H9 (cell line): Measurements from ENCODE around the gene MUC5B. TPM values are rescaled to one million over a fixed set of nuclear protein-coding genes. Genes with fewer than 3 reads are reported as not detected.

Source experiments
- DNase-seq: peaks from one replicate; pipeline ENCODE4 v3.0.0-alpha.2; 2017
- H2AFZ ChIP-seq: one replicate; pipeline ENCODE4 v1.6.1; 2013; ENCODE audit warnings: mild to moderate bottlenecking, low read length, control low read depth, moderate library complexity
- H2AK5ac ChIP-seq: 2 replicates; pipeline ENCODE4 v1.6.1; 2013; ENCODE audit warnings: low read length, control low read depth, mixed read lengths; ENCODE audit not compliant: insufficient read length
- H2BK120ac ChIP-seq: one replicate; pipeline ENCODE4 v1.6.1; 2013; ENCODE audit warnings: low read depth, mild to moderate bottlenecking, low read length, control low read depth, inconsistent platforms; ENCODE audit not compliant: poor library complexity, severe bottlenecking
- H2BK12ac ChIP-seq: 2 replicates; pipeline ENCODE4 v1.6.1; 2013; ENCODE audit warnings: low read length, control low read depth, mixed read lengths, low read depth; ENCODE audit not compliant: insufficient read length
- H2BK15ac ChIP-seq: 2 replicates; pipeline ENCODE4 v1.6.1; 2013; ENCODE audit warnings: low read depth, low read length, control low read depth
- H2BK20ac ChIP-seq: one replicate; pipeline ENCODE4 v1.6.1; 2013; ENCODE audit warnings: low read depth, mild to moderate bottlenecking, low read length, control low read depth, inconsistent platforms; ENCODE audit not compliant: poor library complexity, severe bottlenecking
- H2BK5ac ChIP-seq: 2 replicates; pipeline ENCODE4 v1.6.1; 2013; ENCODE audit warnings: low read length, control low read depth, mixed read lengths; ENCODE audit not compliant: insufficient read length
- H3K14ac ChIP-seq: 2 replicates; pipeline ENCODE4 v1.6.1; 2013; ENCODE audit warnings: low read length, control low read depth; ENCODE audit not compliant: insufficient read depth
- H3K18ac ChIP-seq: 2 replicates; pipeline ENCODE4 v1.6.1; 2013; ENCODE audit warnings: low read depth, mild to moderate bottlenecking, mixed read lengths, low read length, control low read depth; ENCODE audit not compliant: insufficient read length
- H3K23ac ChIP-seq: 2 replicates; pipeline ENCODE4 v1.6.1; 2013; ENCODE audit warnings: low read length, control low read depth, mixed read lengths, low read depth; ENCODE audit not compliant: insufficient read length
- H3K23me2 ChIP-seq: 2 replicates; pipeline ENCODE4 v1.6.1; 2013; ENCODE audit warnings: low read depth, mild to moderate bottlenecking, mixed read lengths, low read length, control low read depth; ENCODE audit not compliant: insufficient read length, poor library complexity, severe bottlenecking
- H3K27ac ChIP-seq: 2 replicates; pipeline ENCODE4 v1.5.1; 2013; ENCODE audit warnings: low read length, control low read depth, mixed read lengths, low read depth; ENCODE audit not compliant: insufficient read length
- H3K27me3 ChIP-seq: 2 replicates; pipeline ENCODE4 v1.6.1; 2013; ENCODE audit warnings: low read length, control low read depth, inconsistent platforms; ENCODE audit not compliant: insufficient read depth
- H3K4ac ChIP-seq: 2 replicates; pipeline ENCODE4 v1.6.1; 2013; ENCODE audit warnings: low read depth, mild to moderate bottlenecking, control low read depth, inconsistent platforms, low read length, moderate library complexity
- H3K4me1 ChIP-seq: 2 replicates; pipeline ENCODE4 v1.6.1; 2013; ENCODE audit warnings: low read length, control low read depth, inconsistent platforms; ENCODE audit not compliant: insufficient read depth
- H3K4me2 ChIP-seq: 2 replicates; pipeline ENCODE4 v1.6.1; 2013; ENCODE audit warnings: low read length, control low read depth, mixed read lengths; ENCODE audit not compliant: insufficient read length, insufficient read depth
- H3K56ac ChIP-seq: 2 replicates; pipeline ENCODE4 v1.6.1; 2013; ENCODE audit warnings: low read depth, mild to moderate bottlenecking, mixed read lengths, low read length, control low read depth; ENCODE audit not compliant: insufficient read length
- H3K79me1 ChIP-seq: 2 replicates; pipeline ENCODE4 v1.6.1; 2013; ENCODE audit warnings: low read depth, mild to moderate bottlenecking, moderate library complexity, low read length, control low read depth, inconsistent platforms; ENCODE audit not compliant: insufficient read depth, poor library complexity, severe bottlenecking
- H3K79me2 ChIP-seq: 2 replicates; pipeline ENCODE4 v1.6.1; 2013; ENCODE audit warnings: low read length, control low read depth, inconsistent platforms; ENCODE audit not compliant: insufficient read depth
- H3K9ac ChIP-seq: 2 replicates; pipeline ENCODE4 v1.6.1; 2013; ENCODE audit warnings: low read length, control low read depth, mixed read lengths; ENCODE audit not compliant: insufficient read length; ENCODE audit errors: extremely low read depth
- H3K9me3 ChIP-seq: one replicate; pipeline ENCODE4 v1.6.1; 2013; ENCODE audit warnings: low read depth, low read length, inconsistent platforms; ENCODE audit not compliant: control insufficient read depth
- H3T11ph ChIP-seq: one replicate; pipeline ENCODE4 v1.6.1; 2013; ENCODE audit warnings: mild to moderate bottlenecking, low read length, control low read depth, inconsistent platforms
- H4K20me1 ChIP-seq: one replicate; pipeline ENCODE4 v1.6.1; 2013; ENCODE audit not compliant: control insufficient read depth, insufficient read length, insufficient read depth
- H4K5ac ChIP-seq: 2 replicates; pipeline ENCODE4 v1.6.1; 2013; ENCODE audit warnings: low read depth, mild to moderate bottlenecking, mixed read lengths, low read length, control low read depth; ENCODE audit not compliant: insufficient read length
- H4K8ac ChIP-seq: replicated peaks from 2 replicates; pipeline ENCODE4 v1.6.1; 2013; ENCODE audit warnings: low read length, control low read depth, mixed read lengths, low read depth; ENCODE audit not compliant: insufficient read length
- H4K91ac ChIP-seq: 2 replicates; pipeline ENCODE4 v1.6.1; 2013; ENCODE audit warnings: low read depth, mild to moderate bottlenecking, moderate library complexity, mixed read lengths, low read length, control low read depth; ENCODE audit not compliant: insufficient read length
- H3K27ac Mint-ChIP-seq, 3 experiments: 2 replicates in 2 of 3; 3 replicates in 1 of 3; pipeline ENCODE4 v1.8.0; 2020 to 2021; ENCODE audit warnings: mixed read lengths in 3 of 3, mild to moderate bottlenecking in 1 of 3, moderate library complexity in 1 of 3
- H3K27me3 Mint-ChIP-seq: 2 replicates; pipeline ENCODE4 v1.8.0; 2021; ENCODE audit warnings: low read depth, mild to moderate bottlenecking, moderate library complexity, mixed read lengths
- H3K36me3 Mint-ChIP-seq, 3 experiments: 2 replicates in 2 of 3; 3 replicates in 1 of 3; pipeline ENCODE4 v1.8.0; 2020 to 2021; ENCODE audit warnings: low read depth in 3 of 3, mixed read lengths in 3 of 3; ENCODE audit not compliant: insufficient read depth in 1 of 3
- H3K4me1 Mint-ChIP-seq, 2 experiments: 2 replicates each; pipeline ENCODE4 v1.8.0; 2020; ENCODE audit warnings: mixed read lengths in 2 of 2
- H3K4me3 Mint-ChIP-seq, 2 experiments: 2 replicates in 1 of 2; 3 replicates in 1 of 2; pipeline ENCODE4 v1.8.0; 2020 to 2021; ENCODE audit warnings: mild to moderate bottlenecking in 2 of 2, mixed read lengths in 2 of 2, moderate library complexity in 1 of 2
- H3K9me3 Mint-ChIP-seq, 2 experiments: 2 replicates in 1 of 2; 3 replicates in 1 of 2; pipeline ENCODE4 v1.8.0; 2020; ENCODE audit warnings: mild to moderate bottlenecking in 2 of 2, mixed read lengths in 2 of 2, moderate library complexity in 1 of 2
- WGBS: extraction: QIAGEN DNeasy Blood & Tissue Kit; methylation state at CpG from one replicate; pipeline ENCODE4 v1.1.7; 2013; ENCODE audit warnings: missing lambda C conversion rate, low lambda C conversion rate, mixed read lengths; ENCODE audit not compliant: insufficient read length; ENCODE audit errors: extremely low coverage; 5-methylcytosine and 5-hydroxymethylcytosine counted together
- total RNA-seq: library from RNA; stranded (reverse); gene quantifications from 2 replicates; pipeline ENCODE4 v1.2.1, GENCODE V29; 2021
- TF ChIP-seq, protein P1 (sequence below): fragments of 200-600 bp; sonication (generic); conservative IDR thresholded peaks from 3 replicates; pipeline ENCODE4 v1.8.0; 2021; ENCODE audit warnings: antibody characterized with exemption, mild to moderate bottlenecking

MUC5B gene
- total RNA-seq, 1 experiment from 2014 or later: not detected

DNA sequence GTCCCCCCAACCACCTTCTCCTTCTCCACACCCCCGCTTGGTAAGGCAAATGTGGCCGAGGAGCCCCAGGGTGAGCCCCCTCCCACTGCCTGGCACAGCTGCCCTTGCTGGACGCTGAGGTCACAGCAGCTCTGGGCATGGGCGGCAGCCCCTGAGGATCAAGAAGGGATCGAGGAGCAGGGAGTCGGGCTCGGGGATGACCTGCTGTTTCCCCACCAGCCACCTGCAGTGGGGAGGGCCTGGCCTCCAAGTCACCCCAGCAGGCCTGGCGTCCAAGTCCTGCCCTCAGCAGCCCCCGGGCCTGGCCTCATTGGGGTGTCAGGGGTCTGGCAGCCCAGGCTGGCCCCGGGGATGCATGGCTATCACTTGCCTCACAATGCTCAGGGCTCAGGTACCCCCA is 41.4 kb upstream of the MUC5B start:
- Mint-ChIP-seq H3K36me3 (no peaks in the 10 kb centered on the region), H3K27ac (peak overlapping the region in 1 of 3 experiments; percentile 70; a peak in 1 of 7 replicates), H3K4me3 (no peak overlapping the region; a peak in 1 of 5 replicates), H3K9me3 (peaks cover 4 to 33% of the 10 kb centered on the region in 2 experiments), H3K4me1 (no peaks in the 10 kb centered on the region), H3K27me3 (peaks cover 4% of the 10 kb centered on the region)
- DNase-seq: no peak
- no peak overlapping the region for H3K18ac ChIP-seq
- H3K14ac ChIP-seq: no peak overlapping the region
- no peak overlapping the region for H3K4me2 ChIP-seq
- no CpG with 5 or more reads among the region's 10 CpGs for WGBS
- H3K79me1 ChIP-seq: no peaks in the 10 kb centered on the region
- H2BK12ac ChIP-seq: no peak overlapping the region
- no peak overlapping the region for H2BK5ac ChIP-seq
- H3T11ph ChIP-seq: no peak overlapping the region
- no peak overlapping the region for H2AFZ ChIP-seq
- H2BK20ac ChIP-seq: no peak overlapping the region
- no peaks in the 10 kb centered on the region; the same call in 1 of the 2 replicates for H3K79me2 ChIP-seq
- H4K91ac ChIP-seq: no peak overlapping the region
- no peaks in the 10 kb centered on the region for H4K20me1 ChIP-seq
- no peaks in the 10 kb centered on the region for H3K27me3 ChIP-seq
- H3K4me1 ChIP-seq: no peaks in the 10 kb centered on the region
- H3K9ac ChIP-seq: no peak overlapping the region
- no peak overlapping the region for H2AK5ac ChIP-seq
- H2BK15ac ChIP-seq: no peak overlapping the region
- no peak overlapping the region for H3K4ac ChIP-seq
- H3K56ac ChIP-seq: no peak overlapping the region
- H4K8ac ChIP-seq: no peak overlapping the region
- no peak overlapping the region for H3K23ac ChIP-seq
- no peaks in the 10 kb centered on the region for H3K23me2 ChIP-seq
- no peak overlapping the region for H3K27ac ChIP-seq
- no peak overlapping the region for H2BK120ac ChIP-seq
- TF ChIP-seq, protein P1, sequence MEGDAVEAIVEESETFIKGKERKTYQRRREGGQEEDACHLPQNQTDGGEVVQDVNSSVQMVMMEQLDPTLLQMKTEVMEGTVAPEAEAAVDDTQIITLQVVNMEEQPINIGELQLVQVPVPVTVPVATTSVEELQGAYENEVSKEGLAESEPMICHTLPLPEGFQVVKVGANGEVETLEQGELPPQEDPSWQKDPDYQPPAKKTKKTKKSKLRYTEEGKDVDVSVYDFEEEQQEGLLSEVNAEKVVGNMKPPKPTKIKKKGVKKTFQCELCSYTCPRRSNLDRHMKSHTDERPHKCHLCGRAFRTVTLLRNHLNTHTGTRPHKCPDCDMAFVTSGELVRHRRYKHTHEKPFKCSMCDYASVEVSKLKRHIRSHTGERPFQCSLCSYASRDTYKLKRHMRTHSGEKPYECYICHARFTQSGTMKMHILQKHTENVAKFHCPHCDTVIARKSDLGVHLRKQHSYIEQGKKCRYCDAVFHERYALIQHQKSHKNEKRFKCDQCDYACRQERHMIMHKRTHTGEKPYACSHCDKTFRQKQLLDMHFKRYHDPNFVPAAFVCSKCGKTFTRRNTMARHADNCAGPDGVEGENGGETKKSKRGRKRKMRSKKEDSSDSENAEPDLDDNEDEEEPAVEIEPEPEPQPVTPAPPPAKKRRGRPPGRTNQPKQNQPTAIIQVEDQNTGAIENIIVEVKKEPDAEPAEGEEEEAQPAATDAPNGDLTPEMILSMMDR: no peak
- H4K5ac ChIP-seq: no peak overlapping the region
- no peaks in the 10 kb centered on the region for H3K9me3 ChIP-seq
